HUES48 (cell line): ENCODE results near the gene LPAR1.

ENCODE experiments used
- H3K27ac ChIP-seq: one replicate; pipeline ENCODE4 v1.7.0; 2013; ENCODE audit warnings: low read depth, low read length, inconsistent platforms
- H3K27me3 ChIP-seq: 2 replicates; pipeline ENCODE4 v1.6.1; 2013; ENCODE audit warnings: mild to moderate bottlenecking, low read length; ENCODE audit not compliant: control insufficient read depth, insufficient read depth
- H3K36me3 ChIP-seq: 2 replicates; pipeline ENCODE4 v1.6.1; 2013; ENCODE audit warnings: low read length; ENCODE audit not compliant: control insufficient read depth, insufficient read depth
- H3K4me1 ChIP-seq: 2 replicates; pipeline ENCODE4 v1.6.1; 2013; ENCODE audit warnings: mild to moderate bottlenecking, low read length; ENCODE audit not compliant: control insufficient read depth, insufficient read depth
- H3K4me3 ChIP-seq: 2 replicates; pipeline ENCODE4 v1.5.1; 2013; ENCODE audit warnings: mild to moderate bottlenecking, low read depth, low read length
- H3K9ac ChIP-seq: 2 replicates; pipeline ENCODE4 v1.6.1; 2013; ENCODE audit warnings: mild to moderate bottlenecking, low read depth, low read length, moderate library complexity
- H3K9me3 ChIP-seq: 2 replicates; pipeline ENCODE4 v1.6.1; 2013; ENCODE audit warnings: low read length; ENCODE audit not compliant: control insufficient read depth, insufficient read depth

The LPAR1 gene

GRCh38 chr9:111016426-111017045 lies 21.7 kb downstream of the LPAR1 start:
- no peak overlapping the region for H3K4me3 ChIP-seq
- H3K36me3 ChIP-seq: no peaks in the 10 kb centered on the region

GRCh38 chr9:111016016-111016415 lies 22.3 kb downstream of the LPAR1 start:
- Histone ChIP-seq H3K9ac (no peak overlapping the region), H3K27me3 (no peaks in the 10 kb centered on the region), H3K27ac (no peak overlapping the region), H3K9me3 (no peaks in the 10 kb centered on the region), H3K36me3 (no peaks in the 10 kb centered on the region), H3K4me3 (no peak overlapping the region), H3K4me1 (0 out of 2 replicates have a peak, but pooled peaks cover 5% of the 10 kb centered on the region)

More at GRCh38 chr9:111016426-111017045, 21.7 kb downstream of the LPAR1 start:
- H3K4me1 ChIP-seq: 0 out of 2 replicates have a peak, but pooled peaks cover 5% of the 10 kb centered on the region
- H3K27ac ChIP-seq: no peak overlapping the region
- no peaks in the 10 kb centered on the region for H3K27me3 ChIP-seq
- no peak overlapping the region for H3K9ac ChIP-seq
- H3K9me3 ChIP-seq: no peaks in the 10 kb centered on the region

- Histone ChIP-seq H3K9ac (no peak overlapping the region), H3K27me3 (no peaks in the 10 kb centered on the region), H3K27ac (no peak overlapping the region), H3K4me1 (0 out of 2 replicates have a peak, but pooled peaks cover 5% of the 10 kb centered on the region), H3K4me3 (no peak overlapping the region), H3K9me3 (no peaks in the 10 kb centered on the region), H3K36me3 (no peaks in the 10 kb centered on the region)
Measured at GRCh38 chr9:111013707-111014106, 24.6 kb downstream of the LPAR1 start.

- Histone ChIP-seq H3K27me3 (no peaks in the 10 kb centered on the region), H3K9ac (no peak overlapping the region), H3K27ac (no peak overlapping the region), H3K4me3 (no peak overlapping the region), H3K4me1 (0 out of 2 replicates have a peak, but pooled peaks cover 5% of the 10 kb centered on the region), H3K9me3 (no peaks in the 10 kb centered on the region), H3K36me3 (no peaks in the 10 kb centered on the region)
Measured at GRCh38 chr9:111013250-111013649, 25.0 kb downstream of the LPAR1 start.

DNA sequence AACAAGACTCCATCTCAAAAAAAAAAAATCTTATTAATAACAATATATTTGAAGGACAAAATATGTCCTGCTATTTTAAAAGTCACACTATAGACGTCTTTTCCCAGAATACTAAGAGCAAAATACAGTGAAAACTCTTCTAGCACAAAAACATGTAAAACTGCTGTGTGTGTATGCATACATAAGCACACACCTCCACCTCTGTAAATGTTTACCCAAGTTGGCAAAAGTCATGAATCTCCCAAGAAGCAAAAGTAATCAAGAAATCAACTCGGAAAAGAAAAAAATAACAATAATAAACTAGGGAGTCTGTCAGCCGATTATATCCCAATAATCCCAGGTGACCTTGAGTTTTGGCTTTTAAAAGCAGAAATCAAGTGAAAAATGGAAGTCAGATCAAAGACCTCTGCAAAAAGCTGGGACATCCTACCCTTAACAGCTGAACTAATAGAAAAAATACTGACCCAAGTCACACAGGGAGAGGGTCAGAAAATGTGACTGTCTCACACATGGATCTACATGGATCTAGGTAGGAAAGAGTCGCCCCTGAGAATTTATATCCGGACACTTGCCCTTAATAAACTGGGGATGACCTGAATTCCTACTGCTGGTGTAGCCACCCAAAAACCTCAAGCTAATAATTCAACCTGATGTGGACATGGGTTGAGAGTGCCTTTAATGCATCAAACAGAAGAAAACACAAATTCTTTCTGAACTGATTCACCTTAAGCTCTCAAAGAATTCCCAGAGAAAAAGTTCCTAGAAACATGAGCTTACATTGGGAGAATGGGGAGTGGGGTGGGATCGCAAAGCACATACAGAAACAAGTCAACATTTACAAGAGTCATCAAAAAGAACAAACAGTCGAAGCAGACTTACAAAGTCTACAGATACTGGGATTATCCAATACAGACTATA lies 29.9 kb downstream of the LPAR1 start:
- Histone ChIP-seq H3K9ac (no peak overlapping the region), H3K27ac (no peak overlapping the region), H3K9me3 (no peaks in the 10 kb centered on the region), H3K4me1 (peaks cover 11% of the 10 kb centered on the region), H3K36me3 (no peaks in the 10 kb centered on the region), H3K4me3 (no peak overlapping the region), H3K27me3 (no peaks in the 10 kb centered on the region)

- Histone ChIP-seq H3K9ac (no peak overlapping the region), H3K36me3 (no peaks in the 10 kb centered on the region), H3K4me1 (peaks cover 13% of the 10 kb centered on the region)
Measured at GRCh38 chr9:111005746-111006470, 32.4 kb downstream of the LPAR1 start.

GRCh38 chr9:111004936-111005335 lies 33.3 kb downstream of the LPAR1 start:
- no peaks in the 10 kb centered on the region for H3K36me3 ChIP-seq
- no peak overlapping the region for H3K27ac ChIP-seq
- H3K27me3 ChIP-seq: no peaks in the 10 kb centered on the region
- no peak overlapping the region for H3K4me3 ChIP-seq
- H3K9ac ChIP-seq: no peak overlapping the region
- H3K9me3 ChIP-seq: no peaks in the 10 kb centered on the region
- H3K4me1 ChIP-seq: peaks cover 13% of the 10 kb centered on the region

More at GRCh38 chr9:111005746-111006470, 32.4 kb downstream of the LPAR1 start:
- no peak overlapping the region for H3K27ac ChIP-seq
- H3K4me3 ChIP-seq: no peak overlapping the region
- no peaks in the 10 kb centered on the region for H3K27me3 ChIP-seq
- H3K9me3 ChIP-seq: no peaks in the 10 kb centered on the region

DNA sequence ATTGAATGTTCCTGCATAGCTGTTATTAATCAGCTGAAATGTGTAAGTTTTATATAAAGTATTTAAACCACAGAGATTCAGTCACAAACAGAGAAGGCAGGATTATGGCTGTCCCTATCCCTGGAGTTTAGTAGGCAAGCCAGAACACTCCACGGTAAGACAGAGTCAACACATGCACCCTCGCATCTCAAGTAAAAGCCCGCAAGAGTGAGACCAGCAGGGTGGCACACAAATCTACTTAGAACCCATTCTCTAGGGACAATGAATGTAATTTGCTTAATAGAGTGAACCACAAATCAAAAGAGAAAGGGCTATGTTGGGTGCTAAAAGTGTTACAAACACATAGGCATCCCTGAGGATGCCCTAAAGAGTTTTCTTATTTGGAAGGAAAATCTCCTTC lies 35.1 kb downstream of the LPAR1 start:
- no peaks in the 10 kb centered on the region for H3K36me3 ChIP-seq
- no peaks in the 10 kb centered on the region for H3K9me3 ChIP-seq
- H3K4me3 ChIP-seq: no peak overlapping the region
- H3K9ac ChIP-seq: no peak overlapping the region
- H3K4me1 ChIP-seq: peaks cover 13% of the 10 kb centered on the region
- no peak overlapping the region for H3K27ac ChIP-seq
- no peaks in the 10 kb centered on the region for H3K27me3 ChIP-seq

DNA sequence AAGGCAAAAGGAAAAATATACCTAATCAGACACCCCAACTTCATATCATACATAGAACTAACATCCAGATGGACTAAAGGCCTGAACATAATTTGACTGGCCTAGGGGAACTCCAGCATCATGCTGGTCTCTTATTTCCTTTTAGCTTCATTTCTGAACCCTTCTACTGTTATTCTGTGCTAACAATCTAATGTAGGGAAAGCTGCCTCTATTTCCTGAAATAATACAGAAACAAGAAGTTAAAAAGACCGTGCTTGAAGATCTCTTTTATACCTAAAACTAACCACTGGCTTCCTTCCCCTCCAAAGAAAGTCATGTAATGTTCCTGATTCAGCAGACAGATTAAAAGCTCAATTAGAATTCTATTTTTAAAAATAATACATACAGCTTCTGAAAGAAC lies 36.7 kb downstream of the LPAR1 start:
- Histone ChIP-seq H3K36me3 (no peaks in the 10 kb centered on the region), H3K4me3 (no peak overlapping the region), H3K9ac (no peak overlapping the region), H3K27ac (no peak overlapping the region), H3K9me3 (no peaks in the 10 kb centered on the region), H3K27me3 (no peaks in the 10 kb centered on the region), H3K4me1 (peaks cover 10% of the 10 kb centered on the region)

- Histone ChIP-seq H3K9me3 (no peaks in the 10 kb centered on the region), H3K4me1 (peaks cover 10% of the 10 kb centered on the region), H3K27ac (no peak overlapping the region), H3K36me3 (no peaks in the 10 kb centered on the region), H3K9ac (no peak overlapping the region), H3K4me3 (no peak overlapping the region), H3K27me3 (no peaks in the 10 kb centered on the region)
Measured at GRCh38 chr9:111000202-111000601, 38.1 kb downstream of the LPAR1 start.
